ENCODE measurements around the gene FZD7.

Gene FZD7

DNA sequence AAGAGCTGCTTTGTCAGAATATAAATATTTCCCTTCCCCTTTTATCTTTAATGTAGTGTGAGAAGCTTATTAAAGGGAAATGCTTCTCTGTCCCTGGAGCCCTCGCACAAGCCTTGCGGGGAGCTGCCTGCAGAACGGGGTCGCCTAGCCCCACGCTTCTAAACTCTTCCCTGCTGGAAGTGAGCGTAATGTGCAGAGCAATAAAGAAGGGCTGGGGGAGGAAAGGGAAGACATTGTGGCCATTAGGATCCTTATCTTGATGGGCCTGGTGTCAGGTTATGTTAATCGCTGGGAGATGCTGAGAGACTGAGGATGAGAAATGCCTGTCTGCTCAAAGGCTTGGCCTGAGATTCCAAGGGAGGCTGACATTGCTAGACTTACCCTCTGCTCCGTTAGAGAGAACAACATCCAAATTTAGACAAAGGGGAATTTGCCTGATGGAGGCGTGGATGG is 18.9 kb upstream of the FZD7 start:
- no peak for DNase-seq

DNA sequence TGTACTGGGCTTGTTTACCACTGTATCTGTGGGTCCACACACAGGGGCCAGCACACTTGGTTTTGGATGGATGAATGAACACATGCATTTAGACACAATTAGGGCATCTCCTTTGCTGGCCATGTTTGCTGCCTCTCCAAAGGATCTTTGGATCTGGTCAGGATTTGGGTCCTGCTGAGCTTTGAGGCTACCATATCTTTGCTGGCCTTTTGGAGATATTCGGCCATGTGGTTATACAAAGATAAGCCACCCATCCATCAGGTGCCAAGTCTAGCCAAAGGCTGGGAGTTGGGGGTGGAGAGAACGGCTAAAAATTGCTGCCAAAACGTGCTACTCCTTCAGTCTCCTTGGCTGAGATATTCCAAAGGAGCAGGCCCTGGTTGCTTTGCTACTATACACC is 18.2 kb upstream of the FZD7 start:
- DNase-seq, result no peak

DNA sequence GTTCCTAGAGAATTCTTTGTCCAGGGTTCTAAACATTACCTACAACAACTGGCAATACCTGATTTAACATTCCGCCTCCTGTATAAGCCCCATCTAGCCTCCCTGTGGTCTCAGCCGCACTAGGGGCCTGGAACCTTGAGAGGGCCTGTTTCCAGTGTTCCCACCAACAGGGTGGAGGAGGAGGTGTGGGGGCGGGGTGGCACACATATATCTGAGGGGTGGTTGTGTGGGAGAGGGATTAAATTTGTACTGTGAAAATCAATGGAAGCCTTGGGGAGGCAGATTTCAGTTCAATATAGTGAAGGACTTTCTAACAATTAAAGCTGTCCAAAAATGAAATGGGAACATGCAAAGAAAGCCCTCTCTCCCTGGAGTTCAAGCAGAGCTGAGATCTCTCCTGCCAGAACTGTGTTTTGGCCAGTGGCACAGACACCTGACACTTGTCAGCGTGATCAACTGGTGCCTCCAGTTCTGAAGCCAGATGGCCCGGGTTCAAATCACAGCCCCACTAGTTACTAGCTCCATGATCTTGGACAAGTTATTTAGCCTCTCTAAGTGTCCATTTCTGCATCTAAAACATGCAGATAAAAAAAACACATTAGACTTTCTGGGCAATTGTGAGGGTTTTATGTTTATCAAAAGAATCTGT is 17.0 kb upstream of the FZD7 start:
- no peak for DNase-seq

DNA sequence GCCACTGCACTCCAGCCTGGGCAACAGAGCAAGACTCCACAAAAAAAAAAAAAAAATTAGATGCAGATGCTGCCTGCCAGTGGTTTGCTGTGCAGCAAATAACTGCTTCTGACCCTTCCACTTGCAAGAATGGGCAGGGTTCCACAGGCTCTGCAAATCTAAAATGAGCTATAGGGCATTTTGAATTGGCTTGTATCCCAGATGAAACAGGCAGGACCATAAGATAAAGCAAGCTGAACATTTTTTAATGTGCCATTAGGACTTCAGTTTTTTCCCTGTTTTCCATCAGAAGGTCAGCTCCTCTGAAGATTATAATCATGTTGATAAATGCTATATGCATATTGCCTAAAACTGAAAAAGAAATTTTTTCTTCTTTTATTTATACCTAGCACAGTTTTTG is 15.7 kb upstream of the FZD7 start:
- DNase-seq, result no peak

DNA sequence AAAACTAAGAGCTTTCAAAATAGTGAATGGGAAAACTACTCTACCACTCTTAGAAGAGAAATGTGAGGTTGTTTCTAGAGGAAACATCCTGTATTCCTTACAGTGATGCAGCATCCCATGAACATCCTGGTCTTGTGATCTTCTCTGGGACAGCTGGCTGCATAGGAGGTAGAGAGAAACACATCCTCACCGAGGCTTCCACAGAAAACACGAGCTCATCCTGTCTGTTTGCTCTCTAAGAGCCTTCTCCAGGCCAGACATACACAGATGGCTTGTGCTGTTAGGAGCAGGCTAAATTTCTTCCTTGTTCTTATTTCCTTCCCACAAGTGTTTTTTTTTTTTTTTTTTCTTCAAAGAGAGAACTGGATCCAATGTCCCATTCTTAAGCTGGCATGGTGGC is 14.7 kb upstream of the FZD7 start:
- no peak for DNase-seq

DNA sequence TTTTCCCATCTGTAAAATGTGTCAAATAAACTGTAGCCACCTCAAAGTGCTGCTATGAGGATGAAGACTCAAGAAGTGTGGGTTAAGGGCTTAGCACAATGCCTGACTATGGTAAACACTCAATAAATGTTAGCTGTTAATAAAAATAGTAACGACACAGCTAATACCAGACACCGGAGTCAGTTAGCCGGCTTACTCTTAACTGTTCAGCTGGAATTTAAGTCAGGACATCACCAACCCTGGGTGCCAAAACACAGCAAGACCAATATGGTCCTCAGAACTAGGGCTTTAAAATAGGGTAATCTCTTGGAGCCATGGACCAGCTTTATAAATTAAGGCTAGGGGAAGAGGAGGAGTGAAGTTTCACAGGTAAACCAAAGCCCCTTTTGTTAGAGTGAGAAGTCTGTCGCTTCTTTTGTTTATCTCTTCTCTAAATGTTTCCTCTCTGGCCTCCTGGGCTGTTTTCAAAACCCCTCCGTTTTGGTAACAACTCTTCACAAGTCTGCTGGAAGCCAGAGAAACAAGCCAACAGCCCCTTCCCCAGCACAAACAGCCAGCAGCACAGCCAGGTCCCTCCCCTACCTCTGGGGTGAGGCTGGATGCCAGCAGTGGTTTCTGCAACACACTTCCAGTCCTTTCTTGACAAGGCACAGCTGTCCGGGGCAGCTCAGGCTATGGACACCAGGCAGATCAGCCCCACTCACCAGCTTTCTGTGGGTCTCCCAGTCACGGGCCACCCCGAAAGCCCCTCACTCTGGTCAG is 13.8 kb upstream of the FZD7 start:
- DNase-seq, result no peak

DNA sequence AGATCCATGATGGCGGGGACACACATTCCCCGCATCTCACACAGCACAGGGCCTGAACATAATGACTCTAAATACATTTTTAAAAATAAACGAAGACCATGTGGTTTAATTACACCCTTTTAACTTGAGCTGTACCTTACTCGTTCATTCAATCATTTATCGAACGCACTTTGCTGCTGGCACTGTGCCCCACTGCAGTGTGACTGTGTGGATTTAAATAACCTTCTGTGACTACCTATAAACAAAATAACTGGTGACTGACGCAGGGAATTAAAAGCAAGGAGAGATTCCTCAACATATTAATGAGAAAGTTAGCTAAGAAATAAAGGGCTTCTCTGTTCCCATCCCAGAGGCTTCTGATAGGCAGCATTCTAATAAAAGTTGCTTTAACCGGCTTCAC is 10.9 kb upstream of the FZD7 start:
- DNase-seq, result no peak

DNA sequence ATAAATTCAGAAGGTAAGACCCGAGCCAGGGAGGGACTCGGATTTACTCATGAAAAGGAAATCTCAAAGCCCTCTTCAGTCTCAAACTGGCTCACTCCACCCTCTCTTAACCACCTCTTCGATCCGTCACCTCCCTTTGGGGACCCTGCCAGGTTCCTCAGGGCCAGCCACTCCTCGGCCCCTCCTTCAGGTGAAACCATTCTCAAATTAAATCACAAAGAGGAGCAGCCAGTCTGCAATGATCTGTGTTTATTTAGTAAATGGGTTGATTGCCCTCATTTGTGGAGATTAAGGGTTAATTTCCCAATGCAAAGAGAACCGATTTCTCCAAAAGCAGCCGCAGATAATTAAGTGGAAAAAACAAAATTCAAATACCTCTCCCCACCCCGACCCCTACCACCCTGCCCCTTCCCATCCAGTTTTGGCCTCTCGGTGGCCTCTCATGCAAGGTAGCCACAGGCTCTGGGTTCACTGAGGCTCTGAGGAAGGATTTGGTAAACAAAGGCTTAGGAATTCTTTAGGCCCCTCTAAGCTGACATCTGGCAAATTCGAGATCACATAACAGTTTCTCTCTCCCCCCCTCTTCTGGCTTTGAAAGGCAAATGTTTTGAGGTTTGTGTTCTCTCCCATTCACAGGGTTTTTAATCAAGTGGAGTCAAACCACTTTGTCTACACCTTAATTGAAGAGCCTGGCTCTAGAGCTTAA is 10.3 kb upstream of the FZD7 start:
- no peak for DNase-seq

DNA sequence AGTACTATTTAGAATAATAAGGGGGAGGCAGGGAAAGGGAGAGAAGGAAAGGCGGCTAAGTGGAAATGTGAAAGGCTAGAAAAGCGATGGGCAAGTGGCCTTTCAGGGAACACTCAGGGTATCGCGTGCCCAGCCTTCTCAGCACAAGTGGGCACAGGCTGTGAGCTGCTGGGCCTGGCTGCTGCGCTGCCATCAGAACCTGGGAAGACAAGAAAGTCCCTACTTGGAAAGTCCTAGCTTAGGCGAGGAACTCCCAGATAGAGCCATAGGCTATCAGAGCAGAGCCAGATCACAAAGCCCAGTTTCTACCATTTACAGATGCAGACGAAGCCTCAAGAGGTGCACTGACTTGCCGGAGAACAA is 9.8 kb upstream of the FZD7 start:
- DNase-seq, result no peak

DNA sequence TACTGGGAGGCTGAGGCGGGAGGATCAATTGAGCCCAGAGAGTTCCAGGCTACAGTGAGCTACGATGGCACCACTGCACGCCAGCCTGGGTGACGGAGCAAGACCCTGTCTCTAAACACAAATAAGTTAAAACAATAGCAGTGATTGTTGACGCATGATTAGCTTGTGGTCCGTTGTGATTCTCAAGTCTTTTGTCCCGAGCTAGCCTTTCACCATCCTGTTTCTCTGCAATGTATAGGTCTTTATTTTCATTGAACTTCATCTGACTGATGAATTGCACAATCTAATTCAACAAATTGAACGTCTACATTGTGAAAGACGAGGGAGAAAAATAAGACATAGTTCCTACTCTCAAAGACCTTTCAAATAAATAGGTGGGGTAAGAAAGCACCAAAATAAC is 8.8 kb upstream of the FZD7 start:
- no peak for DNase-seq

DNA sequence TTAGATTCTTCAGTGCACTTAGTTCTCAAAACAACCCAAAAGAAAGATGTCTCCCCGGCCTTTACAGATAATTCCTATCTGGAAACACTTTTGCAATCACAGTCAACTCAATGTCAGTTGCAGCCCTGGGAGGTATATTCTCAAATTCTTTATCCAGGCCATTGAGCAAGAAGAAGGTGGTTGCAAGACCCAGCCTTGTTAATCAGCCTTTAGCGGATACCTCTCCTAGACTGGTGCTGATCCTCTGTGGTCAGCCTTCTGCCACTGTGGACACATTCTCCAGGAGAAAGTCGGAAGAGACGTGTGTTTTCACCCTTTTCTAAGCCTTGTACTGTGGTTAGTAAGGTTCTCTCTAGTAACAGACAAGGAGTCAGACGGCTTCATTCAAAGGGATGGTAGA is 7.8 kb upstream of the FZD7 start:
- DNase-seq, result no peak

DNA sequence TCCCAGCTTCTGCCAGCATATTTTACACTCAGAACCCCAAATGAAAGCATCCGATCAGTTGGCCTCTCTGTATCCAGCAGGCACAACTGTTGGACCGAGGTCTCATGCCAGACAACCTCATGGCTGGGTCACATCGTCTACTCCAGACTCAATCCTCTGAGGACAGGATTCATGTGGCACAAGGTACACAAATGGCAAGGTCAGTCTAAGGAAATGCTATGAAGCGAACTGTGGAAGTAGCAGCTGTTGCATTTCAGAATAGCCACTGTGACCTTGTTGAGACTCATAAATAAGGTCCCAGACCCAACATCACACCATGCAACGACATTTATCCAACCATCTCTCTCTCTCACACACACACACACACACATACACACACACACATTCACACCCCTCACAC is 7.1 kb upstream of the FZD7 start:
- no peak for DNase-seq

DNA sequence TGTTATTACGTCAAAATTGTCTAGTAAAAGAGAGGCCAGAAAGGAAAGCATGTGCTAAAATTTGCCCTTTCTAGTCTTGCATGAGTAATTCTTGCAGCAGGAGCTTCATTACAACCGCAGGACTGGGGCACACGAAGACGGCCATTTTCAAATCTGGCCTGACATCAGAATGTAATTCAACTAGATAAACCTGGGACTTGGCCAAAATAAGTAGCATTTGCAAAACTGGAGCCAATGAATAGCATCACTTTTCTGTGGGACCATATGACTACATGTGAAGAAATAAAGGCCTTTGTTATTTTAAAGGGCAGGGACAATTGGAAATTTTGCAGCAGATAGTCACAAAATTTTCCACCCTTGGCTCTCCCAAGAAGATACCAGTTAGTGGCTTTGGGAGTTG is 3.0 kb upstream of the FZD7 start:
- DNase-seq, result no peak

DNA sequence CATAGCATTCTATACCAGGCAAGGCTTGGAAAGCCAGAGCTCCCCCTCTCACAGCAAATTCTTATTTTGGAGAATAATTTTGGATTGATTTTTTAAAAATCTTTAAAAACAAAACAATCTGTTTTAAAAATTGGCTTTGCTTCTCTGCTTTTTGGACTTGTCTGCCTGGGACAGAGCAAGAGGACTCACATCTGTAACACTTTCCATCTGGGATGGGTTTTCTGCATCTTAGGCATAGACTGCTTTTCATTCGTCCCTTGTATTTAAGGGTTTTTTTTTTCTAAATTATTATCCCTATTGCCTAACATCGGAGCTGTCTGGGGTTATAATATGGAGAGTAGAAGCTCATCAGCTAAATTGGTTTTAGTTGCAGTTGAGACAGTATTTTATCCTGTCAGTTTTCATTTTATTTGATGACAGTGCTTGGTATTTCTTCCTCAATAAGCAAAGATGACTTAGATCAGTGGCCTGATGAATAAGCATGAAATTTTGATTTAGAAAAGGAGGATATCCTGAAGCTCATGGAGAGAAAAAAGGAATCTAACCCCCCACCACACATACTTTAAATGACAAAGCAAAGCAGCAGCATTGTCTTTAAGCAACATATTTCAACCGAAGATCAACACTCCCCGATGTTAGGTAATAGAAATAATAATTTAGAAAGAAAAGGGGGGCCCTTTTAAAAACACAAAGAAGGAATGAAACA is 2.3 kb upstream of the FZD7 start:
- no peak for DNase-seq

DNA sequence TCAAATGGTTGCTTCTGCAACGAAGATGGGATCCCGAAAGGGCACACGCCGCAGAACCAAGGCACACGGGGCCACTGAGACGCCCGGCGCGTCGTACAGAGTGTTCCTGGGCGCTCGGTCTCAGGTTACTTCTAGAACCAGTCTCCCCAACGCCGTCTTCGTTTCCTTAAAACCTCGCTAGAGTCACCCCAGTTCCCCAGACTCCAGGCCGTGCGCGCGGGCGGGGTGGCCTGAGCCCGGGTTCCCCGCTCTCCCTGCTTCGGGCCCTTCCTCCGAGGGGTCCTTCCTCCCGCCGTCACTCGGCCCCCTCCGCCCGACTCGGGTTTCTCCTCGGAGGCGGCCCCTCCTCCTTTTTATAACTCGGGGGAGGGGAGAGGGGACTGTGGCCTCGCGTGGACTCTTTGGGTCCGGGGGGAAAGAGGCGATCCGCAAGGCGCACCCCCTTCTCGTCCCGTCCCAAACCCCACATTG is 774 bp upstream of the FZD7 start:
- DNase-seq, result peak in 1 of 2 donors; percentile 11

DNA sequence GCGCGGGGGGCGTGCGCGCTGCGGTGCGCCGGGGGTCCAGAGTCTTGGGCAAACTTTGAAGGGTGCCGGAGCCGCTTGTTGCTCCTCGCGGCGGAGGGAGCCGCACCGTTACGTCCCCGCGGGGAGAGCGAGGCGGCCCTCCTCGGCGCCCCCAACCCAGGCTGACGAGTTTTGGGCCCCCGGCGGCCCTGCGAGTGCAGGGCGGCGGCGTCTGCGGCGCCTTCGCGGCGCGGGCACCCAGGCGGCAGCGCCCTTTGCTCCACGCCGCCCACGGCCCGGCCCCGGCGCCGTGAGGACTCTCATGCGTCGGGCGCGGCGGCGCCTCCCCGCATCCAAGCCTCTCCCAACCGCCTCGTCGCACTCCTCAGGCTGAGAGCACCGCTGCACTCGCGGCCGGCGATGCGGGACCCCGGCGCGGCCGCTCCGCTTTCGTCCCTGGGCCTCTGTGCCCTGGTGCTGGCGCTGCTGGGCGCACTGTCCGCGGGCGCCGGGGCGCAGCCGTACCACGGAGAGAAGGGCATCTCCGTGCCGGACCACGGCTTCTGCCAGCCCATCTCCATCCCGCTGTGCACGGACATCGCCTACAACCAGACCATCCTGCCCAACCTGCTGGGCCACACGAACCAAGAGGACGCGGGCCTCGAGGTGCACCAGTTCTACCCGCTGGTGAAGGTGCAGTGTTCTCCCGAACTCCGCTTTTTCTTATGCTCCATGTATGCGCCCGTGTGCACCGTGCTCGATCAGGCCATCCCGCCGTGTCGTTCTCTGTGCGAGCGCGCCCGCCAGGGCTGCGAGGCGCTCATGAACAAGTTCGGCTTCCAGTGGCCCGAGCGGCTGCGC is 814 bp downstream of the FZD7 start:
- peak in 1 of 2 donors; percentile 22 for DNase-seq

DNA sequence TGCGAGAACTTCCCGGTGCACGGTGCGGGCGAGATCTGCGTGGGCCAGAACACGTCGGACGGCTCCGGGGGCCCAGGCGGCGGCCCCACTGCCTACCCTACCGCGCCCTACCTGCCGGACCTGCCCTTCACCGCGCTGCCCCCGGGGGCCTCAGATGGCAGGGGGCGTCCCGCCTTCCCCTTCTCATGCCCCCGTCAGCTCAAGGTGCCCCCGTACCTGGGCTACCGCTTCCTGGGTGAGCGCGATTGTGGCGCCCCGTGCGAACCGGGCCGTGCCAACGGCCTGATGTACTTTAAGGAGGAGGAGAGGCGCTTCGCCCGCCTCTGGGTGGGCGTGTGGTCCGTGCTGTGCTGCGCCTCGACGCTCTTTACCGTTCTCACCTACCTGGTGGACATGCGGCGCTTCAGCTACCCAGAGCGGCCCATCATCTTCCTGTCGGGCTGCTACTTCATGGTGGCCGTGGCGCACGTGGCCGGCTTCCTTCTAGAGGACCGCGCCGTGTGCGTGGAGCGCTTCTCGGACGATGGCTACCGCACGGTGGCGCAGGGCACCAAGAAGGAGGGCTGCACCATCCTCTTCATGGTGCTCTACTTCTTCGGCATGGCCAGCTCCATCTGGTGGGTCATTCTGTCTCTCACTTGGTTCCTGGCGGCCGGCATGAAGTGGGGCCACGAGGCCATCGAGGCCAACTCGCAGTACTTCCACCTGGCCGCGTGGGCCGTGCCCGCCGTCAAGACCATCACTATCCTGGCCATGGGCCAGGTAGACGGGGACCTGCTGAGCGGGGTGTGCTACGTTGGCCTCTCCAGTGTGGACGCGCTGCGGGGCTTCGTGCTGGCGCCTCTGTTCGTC is 1.7 kb downstream of the FZD7 start:
- DNase-seq, result peak in 1 of 2 donors; percentile 15

DNA sequence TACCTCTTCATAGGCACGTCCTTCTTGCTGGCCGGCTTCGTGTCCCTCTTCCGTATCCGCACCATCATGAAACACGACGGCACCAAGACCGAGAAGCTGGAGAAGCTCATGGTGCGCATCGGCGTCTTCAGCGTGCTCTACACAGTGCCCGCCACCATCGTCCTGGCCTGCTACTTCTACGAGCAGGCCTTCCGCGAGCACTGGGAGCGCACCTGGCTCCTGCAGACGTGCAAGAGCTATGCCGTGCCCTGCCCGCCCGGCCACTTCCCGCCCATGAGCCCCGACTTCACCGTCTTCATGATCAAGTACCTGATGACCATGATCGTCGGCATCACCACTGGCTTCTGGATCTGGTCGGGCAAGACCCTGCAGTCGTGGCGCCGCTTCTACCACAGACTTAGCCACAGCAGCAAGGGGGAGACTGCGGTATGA is 2.3 kb downstream of the FZD7 start:
- DNase-seq, result no peak

DNA sequence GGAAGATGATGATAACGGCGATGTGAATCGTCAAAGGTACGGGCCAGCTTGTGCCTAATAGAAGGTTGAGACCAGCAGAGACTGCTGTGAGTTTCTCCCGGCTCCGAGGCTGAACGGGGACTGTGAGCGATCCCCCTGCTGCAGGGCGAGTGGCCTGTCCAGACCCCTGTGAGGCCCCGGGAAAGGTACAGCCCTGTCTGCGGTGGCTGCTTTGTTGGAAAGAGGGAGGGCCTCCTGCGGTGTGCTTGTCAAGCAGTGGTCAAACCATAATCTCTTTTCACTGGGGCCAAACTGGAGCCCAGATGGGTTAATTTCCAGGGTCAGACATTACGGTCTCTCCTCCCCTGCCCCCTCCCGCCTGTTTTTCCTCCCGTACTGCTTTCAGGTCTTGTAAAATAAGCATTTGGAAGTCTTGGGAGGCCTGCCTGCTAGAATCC is 3.0 kb downstream of the FZD7 start:
- DNase-seq, result no peak

DNA sequence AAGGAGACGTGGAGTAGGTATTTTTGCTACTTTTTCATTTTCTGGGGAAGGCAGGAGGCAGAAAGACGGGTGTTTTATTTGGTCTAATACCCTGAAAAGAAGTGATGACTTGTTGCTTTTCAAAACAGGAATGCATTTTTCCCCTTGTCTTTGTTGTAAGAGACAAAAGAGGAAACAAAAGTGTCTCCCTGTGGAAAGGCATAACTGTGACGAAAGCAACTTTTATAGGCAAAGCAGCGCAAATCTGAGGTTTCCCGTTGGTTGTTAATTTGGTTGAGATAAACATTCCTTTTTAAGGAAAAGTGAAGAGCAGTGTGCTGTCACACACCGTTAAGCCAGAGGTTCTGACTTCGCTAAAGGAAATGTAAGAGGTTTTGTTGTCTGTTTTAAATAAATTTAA is 3.4 kb downstream of the FZD7 start:
- no peak for DNase-seq
